Measurements from ENCODE around the gene C1QB.
"Not testable (repeated sequence)": the region's sequence is repeated elsewhere in the genome, so short reads cannot be mapped to it uniquely, and the experiment has no call there.

Gene C1QB

DNA sequence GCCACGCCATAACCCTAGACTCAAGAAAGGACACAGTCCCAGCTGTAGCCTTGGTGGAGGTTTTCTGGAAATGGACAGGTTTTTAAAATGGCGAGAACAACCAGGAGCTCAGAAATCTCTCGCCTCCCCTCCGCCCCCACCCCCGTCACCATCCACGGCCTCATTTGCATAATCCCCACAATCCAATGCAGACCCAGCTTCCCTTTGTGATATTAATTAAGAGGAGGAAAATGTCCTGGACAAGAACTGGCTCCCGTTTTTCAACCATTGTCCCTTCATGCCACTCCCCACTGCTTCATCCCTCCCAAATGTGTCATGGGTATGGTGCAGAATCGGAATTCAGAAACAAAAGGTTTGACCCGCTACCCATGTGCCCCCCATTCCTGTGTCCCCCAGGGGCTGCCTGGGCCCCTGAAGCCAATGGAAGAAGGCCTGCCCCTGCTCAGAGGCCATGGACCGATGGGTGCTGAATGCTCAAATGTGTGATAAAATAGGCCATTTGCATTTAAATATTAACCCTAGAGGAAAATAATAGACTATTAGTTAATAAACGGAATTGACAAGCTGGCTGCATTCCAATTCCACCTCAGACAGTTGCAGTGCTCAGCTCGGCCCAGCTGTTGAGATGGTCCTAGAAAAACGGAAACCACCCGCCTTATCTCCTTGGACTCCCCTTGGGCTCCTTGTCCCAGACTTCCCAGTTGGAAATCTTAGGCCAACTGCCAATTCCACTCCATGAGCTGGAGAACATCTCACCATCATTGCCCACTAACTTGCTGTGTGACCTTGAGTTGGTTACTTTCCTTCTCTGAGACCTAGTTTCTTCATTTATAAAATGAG, 46.9 kb downstream of the C1QB start:
- DNase-seq, result no peak

DNA sequence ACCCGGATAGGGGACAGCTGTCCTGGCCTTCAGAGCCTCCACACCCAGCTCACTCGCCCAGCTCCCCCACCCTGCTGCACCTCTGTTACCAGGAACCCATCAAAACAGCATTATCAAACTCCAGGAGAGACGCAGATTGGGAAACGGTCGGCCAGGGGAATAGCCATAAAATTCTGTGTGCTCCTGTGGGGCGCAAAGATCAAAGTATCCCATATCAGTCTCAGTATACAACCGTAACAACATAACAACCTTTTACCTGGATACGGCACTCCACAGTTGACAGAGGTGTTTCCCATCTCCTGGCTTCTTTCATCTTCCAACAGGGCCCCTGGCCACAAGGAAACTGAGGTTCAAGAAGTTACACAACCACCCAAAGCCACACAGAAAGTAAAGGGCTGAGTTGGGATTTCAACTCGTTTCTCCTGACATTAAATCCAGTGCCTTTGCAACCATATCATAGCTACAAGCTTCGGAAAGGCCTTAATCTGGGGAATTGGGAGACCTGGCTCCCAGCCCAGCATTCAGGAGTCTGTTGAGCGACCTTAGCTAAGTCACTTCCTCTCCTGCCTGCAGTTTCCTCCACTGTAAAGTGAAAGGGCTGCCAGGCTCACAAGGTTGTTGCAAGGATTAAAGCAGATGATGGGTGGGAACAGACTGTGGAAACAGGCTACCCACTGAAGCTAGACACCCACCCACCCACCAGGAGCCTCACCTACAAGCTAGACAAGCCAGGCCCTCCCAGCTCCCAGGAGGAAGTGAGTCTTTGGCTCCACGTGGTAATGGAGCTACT, 49.5 kb downstream of the C1QB start:
- DNase-seq, result no peak

- DNase-seq, result peak; percentile 88
Observed at GRCh38 chr1:22704440-22705067, 51.5 kb downstream of the C1QB start.

DNA sequence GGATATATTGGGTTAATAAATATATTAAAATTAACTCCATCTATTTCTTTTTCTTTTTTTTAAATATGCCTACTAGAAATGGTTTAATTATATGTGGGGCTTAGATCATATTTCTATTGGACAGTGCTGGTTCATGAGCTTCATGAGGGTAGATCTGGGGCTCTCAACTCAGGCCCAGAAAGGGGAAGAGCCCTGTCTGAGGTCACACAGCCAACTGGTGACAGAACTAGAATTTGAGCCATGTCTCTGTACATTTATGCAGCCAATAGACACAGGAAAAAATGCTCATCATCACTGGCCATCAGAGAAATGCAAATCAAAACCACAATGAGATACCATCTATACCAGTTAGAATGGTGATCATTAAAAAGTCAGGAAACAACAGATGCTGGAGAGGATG, 52.5 kb downstream of the C1QB start:
- DNase-seq, result no peak

GRCh38 chr1:22706100-22706499, 53.1 kb downstream of the C1QB start:
- not testable (repeated sequence) for DNase-seq

- DNase-seq, result no peak
Observed at GRCh38 chr1:22708777-22709176, 55.7 kb downstream of the C1QB start.

DNA sequence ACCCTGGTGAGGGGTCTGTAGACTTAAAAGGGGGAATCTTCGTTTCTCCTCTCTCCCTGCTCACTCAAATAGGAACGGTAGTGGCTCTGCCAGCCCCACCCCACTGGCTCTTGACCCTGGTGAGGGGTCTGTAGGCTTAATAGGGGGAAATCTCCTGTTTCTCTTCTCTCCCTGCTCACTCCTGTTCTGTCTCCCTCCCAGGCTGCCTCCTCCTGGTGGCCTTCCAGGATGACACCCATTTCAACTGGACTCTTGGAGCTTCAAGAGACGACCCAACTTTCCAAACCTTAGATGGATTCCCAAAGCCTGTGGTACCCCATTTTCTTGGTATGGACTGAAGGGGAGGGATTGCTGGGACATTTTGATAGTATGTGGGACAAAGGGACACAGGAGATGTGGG, 56.2 kb downstream of the C1QB start:
- no peak for DNase-seq

- no peak for DNase-seq
Observed at GRCh38 chr1:22709891-22710700, 57.1 kb downstream of the C1QB start.

- DNase-seq, result peak; percentile 67
Observed at GRCh38 chr1:22710701-22711049, 57.6 kb downstream of the C1QB start, which contains the start of gene EPHB2. EPHB2 (plus strand) TSS chr1:22710839; CDS start chr1:22710983, 144 bp downstream.

GRCh38 chr1:22711071-22711470, 58.0 kb downstream of the C1QB start:
- DNase-seq, result no peak

Data from activated effector memory CD4-positive, alpha-beta T cell treated with anti-CD3 and anti-CD28 coated beads, Interleukin-2, amount 50 U/mL, for 16 hours (primary cell).